Measurements from ENCODE around the gene KLF7. TPM values are rescaled to one million over a fixed set of nuclear protein-coding genes. Genes with fewer than 3 reads are reported as not detected.

The KLF7 gene
- total RNA-seq, 2 experiments from 2014 or later: 17.9 to 22.9 TPM

DNA sequence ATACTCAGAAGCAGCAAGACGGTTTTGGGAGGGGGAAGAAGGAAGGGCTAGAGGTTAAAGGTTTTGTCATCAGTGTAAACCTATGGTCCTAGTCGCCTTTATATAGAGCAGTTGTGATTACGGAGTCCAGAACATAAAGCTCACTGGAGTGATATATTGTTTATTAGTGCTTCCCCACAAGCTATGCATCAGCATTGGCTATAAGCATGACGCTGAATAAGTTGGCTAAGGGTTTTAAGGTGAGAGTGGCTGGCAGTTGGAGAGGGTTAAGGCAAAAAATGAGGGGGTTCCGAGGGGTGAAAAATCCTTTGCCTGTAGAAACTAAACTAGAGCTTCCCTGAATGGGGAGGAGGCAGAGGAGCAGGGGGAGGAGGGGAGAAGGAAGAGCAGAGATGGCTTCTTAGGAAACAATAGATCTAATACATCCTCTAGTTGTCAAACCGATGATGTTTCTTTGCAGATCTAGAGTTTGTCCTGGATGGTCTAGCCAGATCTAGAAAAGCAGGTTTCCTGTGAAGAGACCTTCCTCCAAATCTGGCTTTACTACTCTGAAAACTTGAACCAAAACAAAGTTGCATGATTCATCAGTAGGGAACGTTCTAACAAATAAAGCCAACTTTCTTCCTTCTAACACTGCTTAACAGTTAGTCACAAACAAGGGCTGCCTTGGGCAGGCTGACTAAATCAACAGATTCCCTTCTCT lies 2.5 kb downstream of the KLF7 start:
- ATAC-seq (ENCODE audit: low read depth) (no peak), DNase-seq (no peak)
- no peaks in the 10 kb centered on the region for H3K27me3 Mint-ChIP-seq
- H3K4me3 Mint-ChIP-seq: peak overlapping the region; percentile 87
- H3K36me3 Mint-ChIP-seq: peaks cover 8% of the 10 kb centered on the region
- no peaks in the 10 kb centered on the region for H3K9me3 Mint-ChIP-seq
- POLR2A ChIA-PET: interaction anchor here (0.9 to 5.5 kb wide), 2 partner anchors 20 to 58 kb away, joined by 3 to 107 read pairs; no protein-coding TSS in a partner anchor
- H3K4me1 Mint-ChIP-seq: peaks cover 40% of the 10 kb centered on the region
- H3K27ac Mint-ChIP-seq: peak overlapping the region; percentile 62

DNA sequence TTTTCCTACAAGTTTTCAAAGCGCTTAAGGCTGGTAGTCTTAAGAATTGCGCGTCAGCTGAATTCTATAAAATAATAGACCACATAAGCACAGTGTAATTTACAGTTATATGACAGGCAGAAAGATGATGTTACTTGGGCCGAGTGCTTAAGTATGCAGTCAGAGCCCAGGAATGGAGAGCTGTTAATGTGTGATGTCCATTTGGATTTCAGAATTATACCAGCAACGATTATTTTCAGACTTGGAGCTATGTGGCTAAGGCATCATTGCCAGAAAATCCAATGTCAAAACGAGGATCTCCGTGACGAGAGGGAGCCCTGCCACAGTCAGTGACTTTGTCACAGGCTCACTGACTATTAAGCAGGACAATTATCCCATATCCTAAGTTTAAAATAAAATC lies 3.4 kb downstream of the KLF7 start:
- Mint-ChIP-seq H3K4me1 (peaks cover 38% of the 10 kb centered on the region), H3K36me3 (peaks cover 14% of the 10 kb centered on the region), H3K4me3 (no peak overlapping the region), H3K27ac (no peak overlapping the region), H3K9me3 (no peaks in the 10 kb centered on the region), H3K27me3 (no peaks in the 10 kb centered on the region)
- ATAC-seq (ENCODE audit: low read depth): no peak
- DNase-seq: no peak
- POLR2A ChIA-PET: interaction anchor here (5.5 kb wide), 1 partner anchor 20 kb away, joined by 107 read pairs; no protein-coding TSS in a partner anchor

DNA sequence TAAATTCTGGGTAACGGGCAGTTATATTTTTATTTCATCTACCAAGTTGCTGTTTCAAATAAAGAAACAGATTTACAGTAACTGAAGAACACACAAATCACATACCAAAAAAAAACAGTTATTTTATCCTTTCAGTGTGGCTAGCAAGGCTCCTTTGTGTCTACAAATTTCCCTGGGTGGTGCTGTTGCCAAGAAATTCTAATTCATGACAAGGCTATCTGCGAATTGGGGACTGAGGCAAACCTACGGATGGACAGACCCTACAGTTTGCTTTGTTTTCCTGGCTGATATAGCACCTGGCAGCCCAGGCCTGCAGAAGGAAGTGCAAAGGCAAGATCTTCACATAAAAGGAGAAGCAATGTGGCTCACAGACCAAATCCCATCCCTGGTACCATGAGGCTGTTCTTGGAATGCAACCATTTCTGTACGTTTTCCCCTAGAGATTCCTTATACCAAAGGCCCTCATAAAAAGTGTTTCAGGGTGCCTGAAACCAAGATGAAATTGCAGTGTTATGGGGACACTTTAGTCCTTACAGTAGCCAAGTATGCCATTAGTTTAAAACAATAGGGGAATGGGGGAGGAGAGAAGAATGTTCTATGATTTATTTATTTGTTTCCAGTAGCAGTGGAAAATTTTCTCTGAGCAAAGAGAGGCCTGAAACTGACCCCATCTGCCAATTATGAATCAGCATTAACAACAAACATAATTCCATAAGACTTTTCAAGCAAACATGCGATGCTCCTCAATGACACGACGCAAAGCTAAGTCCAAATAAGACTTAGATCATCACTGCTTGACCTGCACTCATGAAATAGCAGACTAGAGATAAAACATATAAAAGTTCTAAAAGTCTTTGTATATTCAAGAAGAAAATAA lies 4.3 kb downstream of the KLF7 start:
- H3K4me1 Mint-ChIP-seq: peaks cover 41% of the 10 kb centered on the region
- no peaks in the 10 kb centered on the region for H3K9me3 Mint-ChIP-seq
- no peak overlapping the region for H3K27ac Mint-ChIP-seq
- POLR2A ChIA-PET: no interaction called here
- H3K27me3 Mint-ChIP-seq: no peaks in the 10 kb centered on the region
- peaks cover 16% of the 10 kb centered on the region for H3K36me3 Mint-ChIP-seq
- no peak for DNase-seq
- no peak overlapping the region for H3K4me3 Mint-ChIP-seq
- ATAC-seq (ENCODE audit: low read depth): no peak

DNA sequence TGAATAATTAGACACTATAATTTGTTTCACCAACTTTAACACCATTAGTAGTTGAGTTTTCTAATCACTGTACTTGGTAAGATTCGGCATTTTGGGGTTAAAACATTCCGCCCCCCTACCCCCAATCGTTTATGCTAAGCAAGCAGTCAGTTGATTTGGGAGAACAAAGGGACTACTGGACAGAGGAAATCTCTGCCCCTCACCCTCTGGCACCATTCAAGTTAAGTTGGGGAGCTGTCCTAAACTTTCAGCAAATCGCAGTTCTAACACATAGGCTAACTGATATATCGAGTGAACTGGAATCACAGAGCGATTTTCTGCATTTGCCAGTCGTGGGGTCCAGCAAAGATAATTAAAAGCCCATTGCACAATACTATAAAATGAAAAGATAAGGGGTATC lies 5.6 kb downstream of the KLF7 start:
- Mint-ChIP-seq H3K27ac (no peak overlapping the region), H3K4me3 (no peak overlapping the region), H3K27me3 (no peaks in the 10 kb centered on the region), H3K36me3 (peaks cover 17% of the 10 kb centered on the region), H3K4me1 (peaks cover 55% of the 10 kb centered on the region), H3K9me3 (no peaks in the 10 kb centered on the region)
- DNase-seq (no peak), ATAC-seq (ENCODE audit: low read depth) (no peak)
- POLR2A ChIA-PET: no interaction called here

DNA sequence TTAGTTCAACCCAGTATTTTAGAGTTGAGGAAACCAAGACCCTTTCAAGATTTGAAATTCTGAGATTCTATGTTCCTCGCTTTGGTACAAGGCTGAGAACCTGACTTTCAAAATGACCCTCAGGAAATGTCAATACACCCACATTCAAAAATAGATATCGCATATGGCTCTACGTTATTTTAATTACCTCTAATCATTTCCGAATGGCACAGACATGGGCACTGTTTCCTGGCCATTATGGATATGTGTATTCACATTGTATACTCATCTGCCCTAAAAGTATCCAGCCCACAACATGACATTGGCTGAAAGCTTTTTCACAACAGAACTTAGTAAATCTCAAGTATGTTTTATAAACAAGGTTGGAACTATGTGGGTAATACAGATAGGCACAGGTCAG lies 6.7 kb downstream of the KLF7 start:
- ATAC-seq (ENCODE audit: low read depth) (no peak), DNase-seq (no peak)
- Mint-ChIP-seq H3K36me3 (peaks cover 23% of the 10 kb centered on the region), H3K4me1 (peaks cover 54% of the 10 kb centered on the region), H3K27me3 (no peaks in the 10 kb centered on the region), H3K27ac (no peak overlapping the region), H3K9me3 (no peaks in the 10 kb centered on the region), H3K4me3 (no peak overlapping the region)
- POLR2A ChIA-PET: no interaction called here

DNA sequence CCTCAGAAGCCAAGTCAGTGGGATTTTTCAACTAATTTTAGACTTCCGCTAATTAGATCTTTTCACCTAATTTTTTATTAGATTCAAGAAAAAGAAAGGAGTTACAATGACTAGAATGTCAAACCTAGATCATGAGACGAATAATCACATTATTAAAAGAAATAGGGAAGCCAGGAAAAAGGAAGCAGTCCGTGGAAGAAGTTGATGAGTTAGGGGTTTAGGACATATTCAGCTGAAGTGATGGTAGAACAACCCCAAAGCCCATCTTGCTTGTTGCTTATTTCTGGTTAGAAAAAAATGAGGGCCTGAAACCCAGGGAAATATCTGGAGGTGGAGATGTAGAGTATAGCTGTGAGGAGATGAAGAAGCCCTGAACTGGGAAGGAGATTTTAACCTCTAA lies 8.0 kb downstream of the KLF7 start:
- ATAC-seq (ENCODE audit: low read depth) (no peak), DNase-seq (no peak)
- Mint-ChIP-seq H3K27ac (no peak overlapping the region), H3K9me3 (no peaks in the 10 kb centered on the region), H3K27me3 (no peaks in the 10 kb centered on the region), H3K4me1 (peaks cover 49% of the 10 kb centered on the region), H3K4me3 (no peak overlapping the region), H3K36me3 (peaks cover 25% of the 10 kb centered on the region)
- POLR2A ChIA-PET: interaction anchor here (0.6 to 4.8 kb wide), 4 partner anchors 8 to 361 kb away, joined by 3 to 44 read pairs (median 14); partner anchors contain the start of gene KLF7

DNA sequence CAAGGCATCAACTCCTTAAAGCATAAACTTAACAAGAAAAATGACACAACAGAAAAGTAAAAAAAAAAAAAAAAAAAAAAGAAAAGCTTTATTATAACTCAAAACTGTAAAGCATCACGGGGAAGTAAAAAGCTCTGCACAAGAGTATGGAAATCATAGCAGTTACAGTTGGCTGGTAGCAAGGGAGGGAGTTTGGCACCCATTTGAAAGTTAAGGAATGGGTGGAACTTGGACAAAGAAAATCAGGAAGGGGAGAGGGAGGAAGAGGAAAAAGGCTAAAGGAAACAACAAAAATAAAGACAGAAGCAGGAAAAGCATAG lies 8.6 kb downstream of the KLF7 start:
- Mint-ChIP-seq H3K27ac (no peak overlapping the region), H3K4me3 (no peak overlapping the region)

DNA sequence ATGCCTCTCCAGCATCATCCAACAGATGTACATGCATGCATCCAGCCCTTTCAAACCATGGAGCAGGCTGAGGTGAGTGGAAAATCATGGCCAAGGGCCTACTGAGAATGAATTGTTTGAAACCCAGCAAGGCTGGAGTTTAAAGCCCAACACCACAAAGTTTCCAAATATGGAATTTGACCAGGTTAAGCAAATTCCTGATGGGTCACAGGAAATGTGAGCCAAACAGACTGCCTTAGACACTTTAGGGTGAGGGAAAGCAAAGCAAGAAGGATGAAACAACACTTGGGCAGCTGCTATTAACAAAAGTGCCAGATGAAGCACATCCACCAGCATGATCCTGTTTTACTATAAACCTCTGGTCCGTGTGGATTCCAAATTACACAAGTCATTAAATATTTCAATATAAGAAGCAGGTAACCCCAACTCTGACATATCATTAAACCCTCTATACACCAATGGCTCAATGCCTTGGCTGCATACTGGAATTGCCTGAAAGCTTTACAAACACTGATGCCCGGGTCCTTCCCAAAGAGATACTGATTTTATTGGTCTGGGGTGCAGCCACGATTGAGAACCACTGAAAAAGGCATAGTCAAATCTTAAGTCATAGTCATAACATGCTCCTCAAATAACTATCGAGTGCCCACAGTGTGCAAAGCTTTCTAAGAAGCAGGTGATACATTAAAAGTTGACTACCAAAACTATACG lies 9.1 kb downstream of the KLF7 start:
- Mint-ChIP-seq H3K27me3 (no peaks in the 10 kb centered on the region), H3K36me3 (peaks cover 26% of the 10 kb centered on the region), H3K4me1 (peaks cover 46% of the 10 kb centered on the region), H3K9me3 (no peaks in the 10 kb centered on the region), H3K27ac (no peak overlapping the region), H3K4me3 (peak overlapping the region; percentile 51)
- ATAC-seq (ENCODE audit: low read depth): peak; percentile 16
- no peak for DNase-seq
- POLR2A ChIA-PET: interaction anchor here (0.6 to 4.8 kb wide), 5 partner anchors 9 to 360 kb away, joined by 3 to 44 read pairs (median 4); partner anchors contain the start of gene KLF7

More for the DNA sequence above, 8.6 kb downstream of the KLF7 start:
- no peak for ATAC-seq (ENCODE audit: low read depth)
- no peaks in the 10 kb centered on the region for H3K9me3 Mint-ChIP-seq
- peaks cover 27% of the 10 kb centered on the region for H3K36me3 Mint-ChIP-seq
- peaks cover 47% of the 10 kb centered on the region for H3K4me1 Mint-ChIP-seq
- POLR2A ChIA-PET: interaction anchor here (0.6 to 4.8 kb wide), 4 partner anchors 8 to 360 kb away, joined by 3 to 44 read pairs (median 14); partner anchors contain the start of gene KLF7
- H3K27me3 Mint-ChIP-seq: no peaks in the 10 kb centered on the region
- DNase-seq: no peak

DNA sequence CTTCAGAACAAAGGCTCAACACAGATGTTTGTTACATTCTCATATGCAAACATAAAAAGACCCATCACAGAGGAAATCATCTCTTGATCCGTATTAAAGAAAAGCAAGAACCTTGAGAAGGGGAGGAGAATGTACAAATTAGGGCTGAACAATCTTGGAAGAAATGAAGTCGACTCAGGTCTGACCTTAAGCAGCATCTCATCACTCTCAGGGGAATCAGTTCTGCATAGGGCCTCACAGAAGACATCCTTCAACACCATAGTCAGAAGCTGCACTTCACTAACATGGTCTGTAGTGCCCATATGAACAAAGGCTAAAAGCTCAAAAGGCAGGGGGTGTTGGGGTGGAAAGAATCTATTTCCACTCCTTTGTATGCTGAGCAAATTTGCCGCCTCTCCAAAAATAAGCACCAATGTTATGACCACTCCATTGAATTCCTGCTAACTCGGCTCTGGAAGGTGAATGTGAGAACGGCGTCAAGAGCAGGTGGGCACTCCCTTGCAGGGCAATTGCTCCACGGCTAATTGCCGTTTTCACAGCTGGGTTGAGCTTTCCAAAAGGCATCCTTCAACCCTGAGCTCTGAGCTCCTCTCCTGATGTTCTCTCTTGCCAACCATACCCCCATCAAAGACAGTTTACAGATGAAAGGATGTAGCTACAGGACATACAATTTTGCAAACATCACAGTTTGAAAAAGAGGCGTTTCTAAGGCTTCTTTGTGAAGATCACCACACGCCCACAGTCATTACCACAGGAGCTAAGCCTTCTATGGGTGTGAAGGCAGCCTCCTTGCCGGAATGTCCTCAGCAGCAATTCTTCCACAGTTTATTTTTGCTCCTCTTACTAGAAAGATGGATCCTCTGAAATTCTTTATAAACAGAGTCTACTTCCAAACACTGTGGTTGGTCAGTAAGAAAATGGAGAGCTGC lies 10.0 kb downstream of the KLF7 start:
- ATAC-seq (ENCODE audit: low read depth): peak; percentile 67
- Mint-ChIP-seq H3K4me3 (peak overlapping the region; percentile 51), H3K9me3 (no peaks in the 10 kb centered on the region), H3K27me3 (no peaks in the 10 kb centered on the region), H3K27ac (peak overlapping the region; percentile 3), H3K4me1 (peaks cover 42% of the 10 kb centered on the region), H3K36me3 (peaks cover 25% of the 10 kb centered on the region)
- POLR2A ChIA-PET: interaction anchor here (0.9 to 4.8 kb wide), 3 partner anchors 10 to 82 kb away, joined by 4 to 44 read pairs (median 24); partner anchors contain the start of gene KLF7
- DNase-seq: no peak

DNA sequence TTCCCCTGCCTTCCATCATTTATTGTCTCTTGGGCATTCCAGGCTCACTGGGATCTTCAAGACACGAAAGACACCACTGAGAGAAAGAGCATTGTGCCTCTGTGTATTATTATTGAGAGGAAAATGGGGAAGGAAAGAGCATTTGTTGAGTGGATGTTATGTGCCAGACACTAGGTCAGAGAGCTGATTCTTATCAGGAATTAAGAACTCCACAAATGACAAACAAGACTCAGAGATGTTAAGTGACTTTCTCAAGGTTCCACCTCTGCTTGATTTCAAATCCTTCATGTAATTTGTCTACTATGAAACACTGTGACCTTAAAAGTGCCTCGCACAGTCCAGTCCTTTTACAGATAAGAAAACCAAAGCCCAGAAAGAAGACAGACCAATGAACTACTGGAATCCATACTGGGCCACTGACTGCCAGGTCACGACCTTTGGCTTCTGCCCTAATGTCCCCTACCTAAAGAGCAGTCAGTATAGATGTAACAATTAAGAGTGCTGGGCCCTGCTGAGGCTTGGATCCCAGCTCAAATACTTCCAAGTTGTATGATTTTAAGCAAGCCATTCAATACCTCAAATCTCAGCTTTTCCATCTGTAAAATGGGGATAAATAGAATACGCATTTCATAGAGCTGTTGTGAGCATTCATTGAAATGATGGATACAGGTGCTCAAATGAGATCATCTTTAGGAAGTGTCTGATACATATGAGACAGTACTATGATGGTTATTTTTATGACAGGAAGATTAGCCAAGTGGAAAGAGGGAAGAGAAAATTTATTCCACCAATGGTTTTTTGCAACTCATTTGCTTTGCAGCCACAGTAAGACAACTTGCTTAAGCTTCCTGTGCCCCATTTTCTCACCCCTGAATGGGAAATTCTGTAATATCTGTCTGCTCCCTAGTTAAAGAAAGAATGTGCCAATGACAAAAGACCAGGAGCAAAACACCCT lies 10.9 kb downstream of the KLF7 start:
- no peak for ATAC-seq (ENCODE audit: low read depth)
- Mint-ChIP-seq H3K36me3 (peaks cover 25% of the 10 kb centered on the region), H3K9me3 (no peaks in the 10 kb centered on the region), H3K4me3 (no peak overlapping the region), H3K4me1 (peaks cover 49% of the 10 kb centered on the region), H3K27me3 (no peaks in the 10 kb centered on the region), H3K27ac (no peak overlapping the region)
- POLR2A ChIA-PET: interaction anchor here (3.6 to 4.8 kb wide), 2 partner anchors 11 to 12 kb away, joined by 24 to 44 read pairs; partner anchors contain the start of gene KLF7
- no peak for DNase-seq

DNA sequence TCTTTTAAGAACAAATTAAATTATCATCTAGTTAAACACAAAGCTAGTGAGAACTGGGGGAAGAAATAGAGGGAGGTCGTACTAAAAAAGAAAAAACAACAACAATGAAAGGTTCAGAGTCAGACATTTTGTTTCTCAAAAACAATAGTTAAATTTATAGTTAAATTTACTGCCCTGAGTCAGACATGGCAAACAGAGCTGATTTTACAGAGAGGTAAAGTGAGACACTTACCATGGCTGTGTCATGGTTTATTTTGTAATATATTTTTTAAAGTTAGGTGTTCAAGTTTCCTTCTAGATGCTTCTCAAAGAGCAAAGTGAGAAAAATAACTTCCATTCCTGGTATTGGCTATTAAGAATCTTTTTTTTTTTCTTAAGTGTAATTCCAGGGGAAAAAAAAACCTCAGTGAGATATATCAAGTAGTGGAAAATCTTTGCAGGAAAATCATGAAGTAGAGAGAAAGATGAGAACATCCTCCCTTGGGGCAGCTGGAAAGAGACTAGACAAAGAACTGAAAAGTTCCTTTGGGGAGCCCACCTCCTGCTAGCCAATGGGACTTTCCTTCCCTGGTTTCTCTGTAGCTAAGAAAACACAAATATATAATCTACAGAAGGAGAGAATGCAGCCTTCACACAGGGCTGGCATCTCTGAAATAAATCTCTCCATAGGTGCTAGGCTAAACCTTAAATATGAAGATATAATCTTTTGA lies 12.3 kb downstream of the KLF7 start:
- no peak overlapping the region for H3K4me3 Mint-ChIP-seq
- POLR2A ChIA-PET: interaction anchor here (1.0 to 4.8 kb wide), 2 partner anchors 10 to 12 kb away, joined by 3 to 44 read pairs; partner anchors contain the start of gene KLF7
- peaks cover 60% of the 10 kb centered on the region for H3K4me1 Mint-ChIP-seq
- H3K27me3 Mint-ChIP-seq: no peaks in the 10 kb centered on the region
- no peak for DNase-seq
- H3K27ac Mint-ChIP-seq: no peak overlapping the region
- no peak for ATAC-seq (ENCODE audit: low read depth)
- peaks cover 30% of the 10 kb centered on the region for H3K36me3 Mint-ChIP-seq
- no peaks in the 10 kb centered on the region for H3K9me3 Mint-ChIP-seq

Data from activated naive CD8-positive, alpha-beta T cell treated with anti-CD3 and anti-CD28 coated beads, Interleukin-2, amount 10 ng/mL, durations not matched to agents 7 days and 5 days (primary cell).